Measurements from ENCODE around the gene AGBL1. TPM values are rescaled to one million over a fixed set of nuclear protein-coding genes. Genes with fewer than 3 reads are reported as not detected.
"Not testable (repeated sequence)": the region's sequence is repeated elsewhere in the genome, so short reads cannot be mapped to it uniquely, and the experiment has no call there.

The AGBL1 gene
- total and polyA plus RNA-seq, 4 donors: not detected

DNA sequence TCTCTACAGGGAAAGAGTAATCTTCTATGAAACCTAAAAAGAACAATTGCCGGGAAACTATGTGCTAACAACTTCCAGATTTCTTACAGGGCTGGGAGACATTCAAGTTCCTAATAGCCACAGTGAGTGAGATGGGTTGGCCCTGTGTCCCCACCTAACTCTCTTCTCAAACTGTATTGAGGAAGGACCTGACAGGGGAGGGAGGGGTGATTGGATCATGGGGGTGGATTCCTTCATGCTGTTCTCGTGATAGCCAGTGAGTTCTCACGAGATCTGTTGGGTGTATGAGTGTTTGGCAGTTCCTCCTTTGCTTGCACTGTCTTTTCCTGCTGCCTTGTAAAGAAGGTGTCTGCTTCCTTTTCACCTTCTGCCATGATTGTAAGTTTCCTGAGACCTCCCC is 958.7 kb downstream of the AGBL1 start:
- TF ChIP-seq JUND (IDR thresholded peaks at IDR 0.05) (no peak), FOXA1 (IDR thresholded peaks at IDR 0.05) (no peak), TAF1 (conservative IDR thresholded peaks at IDR 0.05) (no peak), CTCF (IDR thresholded peaks at IDR 0.05; ENCODE audit: low read depth, low read length, missing input control) (no peak), RXRA (IDR thresholded peaks at IDR 0.05) (no peak), HNF4A (conservative IDR thresholded peaks at IDR 0.05) (no peak), SP1 (IDR thresholded peaks at IDR 0.05) (no peak), MAX (IDR thresholded peaks at IDR 0.05) (no peak), YY1 (IDR thresholded peaks at IDR 0.05) (no peak), GABPA (IDR thresholded peaks at IDR 0.05 in 1 of 2, conservative IDR thresholded peaks at IDR 0.05 in 1 of 2) (no peak)
- WGBS: 37% methylated on average over 3 of the region's 3 CpGs
- no peak for DNase-seq (ENCODE audit: low spot score)
- no peaks in the 10 kb centered on the region for H3K36me3 ChIP-seq (ENCODE audit: control insufficient read depth in 4 of 4, insufficient read depth in 3 of 4, low read depth in 1 of 4, low read length in 3 of 4)
- H3K9me3 ChIP-seq (ENCODE audit: control insufficient read depth in 4 of 4, low read length in 3 of 4): no peaks in the 10 kb centered on the region
- H3K9ac ChIP-seq (ENCODE audit: low read depth in 1 of 2, low read length in 2 of 2): no peak overlapping the region
- no peaks in the 10 kb centered on the region for H3K4me1 ChIP-seq (ENCODE audit: control insufficient read depth in 4 of 4, insufficient read depth in 4 of 4, low read length in 3 of 4)
- peaks cover 0 to 2% (median 0%) of the 10 kb centered on the region in 4 donors for H3K27me3 ChIP-seq (ENCODE audit: control insufficient read depth in 4 of 4, insufficient read depth in 4 of 4, low read length in 3 of 4)
- H3K4me3 ChIP-seq (ENCODE audit: low read depth in 1 of 3, low read length in 3 of 3): no peak overlapping the region
- H3K27ac ChIP-seq (ENCODE audit: low read depth in 1 of 2, low read length in 2 of 2): no peak overlapping the region

DNA sequence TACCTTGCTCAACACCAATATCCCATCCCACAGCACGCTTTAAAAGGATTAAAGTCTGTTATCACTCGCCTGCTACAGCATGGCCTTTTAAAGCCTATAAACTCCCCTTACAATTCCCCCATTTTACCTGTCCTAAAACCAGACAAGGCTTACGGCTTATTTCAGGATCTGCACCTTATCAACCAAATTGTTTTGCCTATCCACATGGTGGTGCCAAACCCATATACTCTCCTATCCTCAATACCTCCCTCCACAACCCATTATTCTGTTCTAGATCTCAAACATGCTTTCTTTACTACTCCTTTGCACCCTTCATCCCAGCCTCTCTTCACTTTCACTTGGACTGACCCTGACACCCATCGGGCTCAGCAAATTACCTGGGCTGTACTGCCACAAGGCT is 962.9 kb downstream of the AGBL1 start:
- not testable (repeated sequence) for H3K4me1 ChIP-seq (ENCODE audit: control insufficient read depth in 4 of 4, insufficient read depth in 4 of 4, low read length in 3 of 4); DNase-seq (ENCODE audit: low spot score); H3K4me3 ChIP-seq (ENCODE audit: low read depth in 1 of 3, low read length in 3 of 3); H3K27ac ChIP-seq (ENCODE audit: low read depth in 1 of 2, low read length in 2 of 2); H3K27me3 ChIP-seq (ENCODE audit: control insufficient read depth in 4 of 4, insufficient read depth in 4 of 4, low read length in 3 of 4); H3K36me3 ChIP-seq (ENCODE audit: control insufficient read depth in 4 of 4, insufficient read depth in 3 of 4, low read depth in 1 of 4, low read length in 3 of 4); H3K9ac ChIP-seq (ENCODE audit: low read depth in 1 of 2, low read length in 2 of 2); H3K9me3 ChIP-seq (ENCODE audit: control insufficient read depth in 4 of 4, low read length in 3 of 4)
- WGBS: 67% methylated on average over 4 of the region's 4 CpGs

DNA sequence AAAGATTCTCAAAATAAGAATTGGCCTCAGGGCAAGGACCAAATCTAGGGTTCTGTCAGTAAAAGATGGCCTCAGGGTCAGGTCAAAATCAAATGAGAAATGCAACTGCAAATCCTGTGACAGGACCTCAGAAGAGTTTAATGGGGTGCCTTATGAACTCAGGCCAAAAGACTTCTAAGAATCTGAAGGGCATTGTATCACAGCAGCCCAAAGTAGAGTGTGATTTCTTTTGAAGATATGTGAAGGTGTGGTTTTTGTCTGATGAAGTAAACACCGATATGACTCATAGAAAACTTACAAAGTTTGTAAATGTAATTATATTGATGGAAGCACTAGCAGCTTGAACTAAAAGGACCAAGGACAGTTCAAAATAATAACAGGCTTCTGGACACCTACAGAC is 966.1 kb downstream of the AGBL1 start:
- no peaks in the 10 kb centered on the region for H3K36me3 ChIP-seq (ENCODE audit: control insufficient read depth in 4 of 4, insufficient read depth in 3 of 4, low read depth in 1 of 4, low read length in 3 of 4)
- TF ChIP-seq, protein P1, sequence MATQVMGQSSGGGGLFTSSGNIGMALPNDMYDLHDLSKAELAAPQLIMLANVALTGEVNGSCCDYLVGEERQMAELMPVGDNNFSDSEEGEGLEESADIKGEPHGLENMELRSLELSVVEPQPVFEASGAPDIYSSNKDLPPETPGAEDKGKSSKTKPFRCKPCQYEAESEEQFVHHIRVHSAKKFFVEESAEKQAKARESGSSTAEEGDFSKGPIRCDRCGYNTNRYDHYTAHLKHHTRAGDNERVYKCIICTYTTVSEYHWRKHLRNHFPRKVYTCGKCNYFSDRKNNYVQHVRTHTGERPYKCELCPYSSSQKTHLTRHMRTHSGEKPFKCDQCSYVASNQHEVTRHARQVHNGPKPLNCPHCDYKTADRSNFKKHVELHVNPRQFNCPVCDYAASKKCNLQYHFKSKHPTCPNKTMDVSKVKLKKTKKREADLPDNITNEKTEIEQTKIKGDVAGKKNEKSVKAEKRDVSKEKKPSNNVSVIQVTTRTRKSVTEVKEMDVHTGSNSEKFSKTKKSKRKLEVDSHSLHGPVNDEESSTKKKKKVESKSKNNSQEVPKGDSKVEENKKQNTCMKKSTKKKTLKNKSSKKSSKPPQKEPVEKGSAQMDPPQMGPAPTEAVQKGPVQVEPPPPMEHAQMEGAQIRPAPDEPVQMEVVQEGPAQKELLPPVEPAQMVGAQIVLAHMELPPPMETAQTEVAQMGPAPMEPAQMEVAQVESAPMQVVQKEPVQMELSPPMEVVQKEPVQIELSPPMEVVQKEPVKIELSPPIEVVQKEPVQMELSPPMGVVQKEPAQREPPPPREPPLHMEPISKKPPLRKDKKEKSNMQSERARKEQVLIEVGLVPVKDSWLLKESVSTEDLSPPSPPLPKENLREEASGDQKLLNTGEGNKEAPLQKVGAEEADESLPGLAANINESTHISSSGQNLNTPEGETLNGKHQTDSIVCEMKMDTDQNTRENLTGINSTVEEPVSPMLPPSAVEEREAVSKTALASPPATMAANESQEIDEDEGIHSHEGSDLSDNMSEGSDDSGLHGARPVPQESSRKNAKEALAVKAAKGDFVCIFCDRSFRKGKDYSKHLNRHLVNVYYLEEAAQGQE (IDR thresholded peaks at IDR 0.05): no peak
- TF ChIP-seq MAX (IDR thresholded peaks at IDR 0.05) (no peak), CTCF (IDR thresholded peaks at IDR 0.05; ENCODE audit: low read depth, low read length, missing input control) (no peak), ZBTB33 (IDR thresholded peaks at IDR 0.05) (no peak)
- no peaks in the 10 kb centered on the region for H3K4me1 ChIP-seq (ENCODE audit: control insufficient read depth in 4 of 4, insufficient read depth in 4 of 4, low read length in 3 of 4)
- DNase-seq (ENCODE audit: low spot score): no peak
- WGBS: 74% methylated on average over 1 of the region's 1 CpG
- H3K27me3 ChIP-seq (ENCODE audit: control insufficient read depth in 4 of 4, insufficient read depth in 4 of 4, low read length in 3 of 4): peaks cover 0 to 2% (median 0%) of the 10 kb centered on the region in 4 donors
- H3K4me3 ChIP-seq (ENCODE audit: low read depth in 1 of 3, low read length in 3 of 3): no peak overlapping the region
- no peak overlapping the region for H3K9ac ChIP-seq (ENCODE audit: low read depth in 1 of 2, low read length in 2 of 2)
- peaks cover 0 to 3% (median 0%) of the 10 kb centered on the region in 4 donors for H3K9me3 ChIP-seq (ENCODE audit: control insufficient read depth in 4 of 4, low read length in 3 of 4)
- no peak overlapping the region for H3K27ac ChIP-seq (ENCODE audit: low read depth in 1 of 2, low read length in 2 of 2)
